Ishikawa (cell line): Measurements from ENCODE around the gene SAMD14.

Experiments
- CEBPB ChIP-seq: IDR thresholded peaks from 2 replicates; pipeline ENCODE4 v1.6.1; 2012
- CREB1 ChIP-seq: IDR thresholded peaks from 2 replicates; pipeline ENCODE4 v1.6.1; 2012; ENCODE audit warnings: low read depth
- EP300 ChIP-seq: IDR thresholded peaks from 2 replicates; pipeline ENCODE4 v1.6.1; 2012; ENCODE audit warnings: borderline replicate concordance
- RAD21 ChIP-seq: IDR thresholded peaks from 2 replicates; pipeline ENCODE4 v1.6.1; 2012; ENCODE audit warnings: low read depth
- TAF1 ChIP-seq: IDR thresholded peaks from 2 replicates; pipeline ENCODE4 v1.6.1; 2012; ENCODE audit warnings: low read depth, mild to moderate bottlenecking
- TEAD4 ChIP-seq: IDR thresholded peaks from 2 replicates; pipeline ENCODE4 v1.6.1; 2012
- YY1 ChIP-seq: IDR thresholded peaks from 2 replicates; pipeline ENCODE4 v1.6.1; 2012; ENCODE audit warnings: low read depth
- TF ChIP-seq, protein P1 (sequence below): IDR thresholded peaks from 2 replicates; pipeline ENCODE4 v1.6.1; 2012
- TF ChIP-seq, protein P2 (sequence below): IDR thresholded peaks from 2 replicates; pipeline ENCODE4 v1.6.1; 2012; ENCODE audit warnings: low read depth, mild to moderate bottlenecking

DNA sequence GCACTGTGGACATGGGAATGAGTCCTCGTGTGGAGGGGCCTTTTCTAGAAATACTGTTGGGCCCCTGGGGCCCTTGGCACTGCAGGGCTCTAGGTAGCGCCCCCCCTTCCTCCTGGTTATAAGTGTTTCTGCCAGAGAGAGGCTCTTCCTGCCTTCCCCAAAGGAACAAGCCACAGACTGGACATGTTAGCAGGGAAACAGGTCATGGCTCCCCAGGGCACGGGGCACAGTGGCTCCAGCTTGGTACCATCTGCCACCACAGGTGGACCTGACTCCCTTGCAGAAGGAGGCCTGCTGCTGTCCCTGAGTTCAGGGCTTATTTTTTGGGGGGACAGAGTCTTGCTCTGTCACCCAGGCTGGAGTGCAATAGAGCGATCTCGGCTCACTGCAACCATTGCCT, 26.0 kb downstream of the SAMD14 start:
- no peak for TF ChIP-seq EP300
- no peak for TF ChIP-seq TEAD4
- TF ChIP-seq TAF1, result no peak
- TF ChIP-seq, protein P1, sequence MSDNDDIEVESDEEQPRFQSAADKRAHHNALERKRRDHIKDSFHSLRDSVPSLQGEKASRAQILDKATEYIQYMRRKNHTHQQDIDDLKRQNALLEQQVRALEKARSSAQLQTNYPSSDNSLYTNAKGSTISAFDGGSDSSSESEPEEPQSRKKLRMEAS, result no peak
- TF ChIP-seq CREB1, result no peak
- no peak for TF ChIP-seq RAD21
- TF ChIP-seq, protein P2, sequence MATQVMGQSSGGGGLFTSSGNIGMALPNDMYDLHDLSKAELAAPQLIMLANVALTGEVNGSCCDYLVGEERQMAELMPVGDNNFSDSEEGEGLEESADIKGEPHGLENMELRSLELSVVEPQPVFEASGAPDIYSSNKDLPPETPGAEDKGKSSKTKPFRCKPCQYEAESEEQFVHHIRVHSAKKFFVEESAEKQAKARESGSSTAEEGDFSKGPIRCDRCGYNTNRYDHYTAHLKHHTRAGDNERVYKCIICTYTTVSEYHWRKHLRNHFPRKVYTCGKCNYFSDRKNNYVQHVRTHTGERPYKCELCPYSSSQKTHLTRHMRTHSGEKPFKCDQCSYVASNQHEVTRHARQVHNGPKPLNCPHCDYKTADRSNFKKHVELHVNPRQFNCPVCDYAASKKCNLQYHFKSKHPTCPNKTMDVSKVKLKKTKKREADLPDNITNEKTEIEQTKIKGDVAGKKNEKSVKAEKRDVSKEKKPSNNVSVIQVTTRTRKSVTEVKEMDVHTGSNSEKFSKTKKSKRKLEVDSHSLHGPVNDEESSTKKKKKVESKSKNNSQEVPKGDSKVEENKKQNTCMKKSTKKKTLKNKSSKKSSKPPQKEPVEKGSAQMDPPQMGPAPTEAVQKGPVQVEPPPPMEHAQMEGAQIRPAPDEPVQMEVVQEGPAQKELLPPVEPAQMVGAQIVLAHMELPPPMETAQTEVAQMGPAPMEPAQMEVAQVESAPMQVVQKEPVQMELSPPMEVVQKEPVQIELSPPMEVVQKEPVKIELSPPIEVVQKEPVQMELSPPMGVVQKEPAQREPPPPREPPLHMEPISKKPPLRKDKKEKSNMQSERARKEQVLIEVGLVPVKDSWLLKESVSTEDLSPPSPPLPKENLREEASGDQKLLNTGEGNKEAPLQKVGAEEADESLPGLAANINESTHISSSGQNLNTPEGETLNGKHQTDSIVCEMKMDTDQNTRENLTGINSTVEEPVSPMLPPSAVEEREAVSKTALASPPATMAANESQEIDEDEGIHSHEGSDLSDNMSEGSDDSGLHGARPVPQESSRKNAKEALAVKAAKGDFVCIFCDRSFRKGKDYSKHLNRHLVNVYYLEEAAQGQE, result no peak
- TF ChIP-seq CEBPB, result no peak
- TF ChIP-seq YY1, result no peak
